ENCODE measurements around the gene CAMKK1.

Gene CAMKK1

GRCh38 chr17:3893720-3894116 lies 865 bp upstream of the CAMKK1 start:
- Mint-ChIP-seq H3K36me3 (no peaks in the 10 kb centered on the region), H3K4me3 (peak overlapping the region; percentile 85), H3K27ac (peak overlapping the region; percentile 85), H3K27me3 (no peaks in the 10 kb centered on the region), H3K4me1 (peaks cover 25% of the 10 kb centered on the region), H3K9me3 (no peaks in the 10 kb centered on the region)

GRCh38 chr17:3892095-3892998 lies 506 bp downstream of the CAMKK1 start:
- no peaks in the 10 kb centered on the region for H3K36me3 Mint-ChIP-seq
- H3K4me3 Mint-ChIP-seq = peak overlapping the region; percentile 73
- H3K9me3 Mint-ChIP-seq = no peaks in the 10 kb centered on the region
- H3K27me3 Mint-ChIP-seq = no peaks in the 10 kb centered on the region
- H3K4me1 Mint-ChIP-seq = peaks cover 36% of the 10 kb centered on the region
- H3K27ac Mint-ChIP-seq = peak overlapping the region; percentile 23

GRCh38 chr17:3891626-3892094 lies 1.2 kb downstream of the CAMKK1 start:
- Mint-ChIP-seq H3K36me3 (no peaks in the 10 kb centered on the region), H3K27ac (peak overlapping the region; percentile 39), H3K4me3 (peak overlapping the region; percentile 73), H3K9me3 (no peaks in the 10 kb centered on the region), H3K27me3 (no peaks in the 10 kb centered on the region), H3K4me1 (peaks cover 43% of the 10 kb centered on the region)

GRCh38 chr17:3890878-3891219 lies 2.0 kb downstream of the CAMKK1 start:
- Mint-ChIP-seq H3K36me3 (no peaks in the 10 kb centered on the region), H3K27me3 (no peaks in the 10 kb centered on the region), H3K27ac (no peak overlapping the region), H3K4me3 (peak overlapping the region; percentile 73), H3K9me3 (no peaks in the 10 kb centered on the region), H3K4me1 (peaks cover 49% of the 10 kb centered on the region)

- Mint-ChIP-seq H3K27ac (no peak overlapping the region), H3K9me3 (no peaks in the 10 kb centered on the region), H3K4me3 (peak overlapping the region; percentile 73), H3K4me1 (peaks cover 49% of the 10 kb centered on the region), H3K27me3 (no peaks in the 10 kb centered on the region), H3K36me3 (no peaks in the 10 kb centered on the region)
Measured at GRCh38 chr17:3890082-3890877, 2.6 kb downstream of the CAMKK1 start.

GRCh38 chr17:3889325-3890012 lies 3.4 kb downstream of the CAMKK1 start:
- Mint-ChIP-seq H3K4me1 (peaks cover 49% of the 10 kb centered on the region), H3K4me3 (no peak overlapping the region), H3K27me3 (no peaks in the 10 kb centered on the region), H3K9me3 (no peaks in the 10 kb centered on the region), H3K27ac (no peak overlapping the region), H3K36me3 (no peaks in the 10 kb centered on the region)

GRCh38 chr17:3888343-3889171 lies 4.3 kb downstream of the CAMKK1 start:
- Mint-ChIP-seq H3K36me3 (no peaks in the 10 kb centered on the region), H3K4me3 (no peak overlapping the region), H3K9me3 (no peaks in the 10 kb centered on the region), H3K27ac (no peak overlapping the region), H3K4me1 (peaks cover 43% of the 10 kb centered on the region), H3K27me3 (no peaks in the 10 kb centered on the region)

GRCh38 chr17:3887804-3888203 lies 5.0 kb downstream of the CAMKK1 start:
- Mint-ChIP-seq H3K4me3 (peak overlapping the region; percentile 20), H3K27ac (no peak overlapping the region), H3K9me3 (no peaks in the 10 kb centered on the region), H3K36me3 (no peaks in the 10 kb centered on the region), H3K4me1 (peaks cover 40% of the 10 kb centered on the region), H3K27me3 (no peaks in the 10 kb centered on the region)

- Mint-ChIP-seq H3K36me3 (no peaks in the 10 kb centered on the region), H3K9me3 (no peaks in the 10 kb centered on the region), H3K27ac (peak overlapping the region; percentile 75), H3K4me3 (peak overlapping the region; percentile 68), H3K4me1 (peaks cover 40% of the 10 kb centered on the region), H3K27me3 (no peaks in the 10 kb centered on the region)
Measured at GRCh38 chr17:3887394-3887793, 5.5 kb downstream of the CAMKK1 start.

- Mint-ChIP-seq H3K4me3 (peak overlapping the region; percentile 68), H3K4me1 (peaks cover 39% of the 10 kb centered on the region), H3K36me3 (no peaks in the 10 kb centered on the region), H3K9me3 (no peaks in the 10 kb centered on the region), H3K27me3 (no peaks in the 10 kb centered on the region), H3K27ac (peak overlapping the region; percentile 35)
Measured at GRCh38 chr17:3886776-3887175, 6.1 kb downstream of the CAMKK1 start.

- peaks cover 31% of the 10 kb centered on the region for H3K4me1 Mint-ChIP-seq
- H3K36me3 Mint-ChIP-seq = no peaks in the 10 kb centered on the region
- H3K9me3 Mint-ChIP-seq = no peaks in the 10 kb centered on the region
- no peak overlapping the region for H3K27ac Mint-ChIP-seq
- no peak overlapping the region for H3K4me3 Mint-ChIP-seq
- no peaks in the 10 kb centered on the region for H3K27me3 Mint-ChIP-seq
Measured at GRCh38 chr17:3885970-3886369, 6.9 kb downstream of the CAMKK1 start.

GRCh38 chr17:3885271-3885670 lies 7.6 kb downstream of the CAMKK1 start:
- H3K27me3 Mint-ChIP-seq = no peaks in the 10 kb centered on the region
- no peaks in the 10 kb centered on the region for H3K9me3 Mint-ChIP-seq
- no peak overlapping the region for H3K4me3 Mint-ChIP-seq
- peaks cover 25% of the 10 kb centered on the region for H3K4me1 Mint-ChIP-seq
- H3K27ac Mint-ChIP-seq = no peak overlapping the region
- H3K36me3 Mint-ChIP-seq = no peaks in the 10 kb centered on the region

- H3K4me3 Mint-ChIP-seq = no peak overlapping the region
- no peak overlapping the region for H3K27ac Mint-ChIP-seq
- H3K36me3 Mint-ChIP-seq = no peaks in the 10 kb centered on the region
- H3K4me1 Mint-ChIP-seq = peaks cover 24% of the 10 kb centered on the region
- H3K27me3 Mint-ChIP-seq = no peaks in the 10 kb centered on the region
- H3K9me3 Mint-ChIP-seq = no peaks in the 10 kb centered on the region
Measured at GRCh38 chr17:3884188-3884587, 8.7 kb downstream of the CAMKK1 start.

- H3K27ac Mint-ChIP-seq = no peak overlapping the region
- H3K27me3 Mint-ChIP-seq = no peaks in the 10 kb centered on the region
- H3K9me3 Mint-ChIP-seq = no peaks in the 10 kb centered on the region
- no peaks in the 10 kb centered on the region for H3K36me3 Mint-ChIP-seq
- peaks cover 12% of the 10 kb centered on the region for H3K4me1 Mint-ChIP-seq
- H3K4me3 Mint-ChIP-seq = no peak overlapping the region
Measured at GRCh38 chr17:3882276-3882675, 10.6 kb downstream of the CAMKK1 start.

GRCh38 chr17:3880983-3881382 lies 11.9 kb downstream of the CAMKK1 start:
- H3K4me1 Mint-ChIP-seq = no peaks in the 10 kb centered on the region

More at GRCh38 chr17:3880983-3881382, 11.9 kb downstream of the CAMKK1 start:
- no peaks in the 10 kb centered on the region for H3K9me3 Mint-ChIP-seq
- H3K4me3 Mint-ChIP-seq = no peak overlapping the region
- no peak overlapping the region for H3K27ac Mint-ChIP-seq
- no peaks in the 10 kb centered on the region for H3K36me3 Mint-ChIP-seq
- no peaks in the 10 kb centered on the region for H3K27me3 Mint-ChIP-seq

Data from activated naive CD4-positive, alpha-beta T cell treated with anti-CD3 and anti-CD28 coated beads, Interleukin-2, amount 50 U/mL, for 24 hours (primary cell).